ENCODE measurements around the gene SRA1.
"Not testable (repeated sequence)": the region's sequence is repeated elsewhere in the genome, so short reads cannot be mapped to it uniquely, and the experiment has no call there.

The SRA1 gene

GRCh38 chr5:140598836-140599235 lies 41.6 kb upstream of the SRA1 start:
- no peak overlapping the region for H3K4me3 ChIP-seq (ENCODE audit: low read depth, low read length)
- TF ChIP-seq CTCF (IDR thresholded peaks at IDR 0.05; ENCODE audit: insufficient read depth, low read length, missing control alignments), result no peak
- DNase-seq (ENCODE audit: low read depth, low spot score), result no peak
- CTCF ChIA-PET, result no interaction called here
- POLR2A ChIA-PET, result no interaction called here

GRCh38 chr5:140596321-140596741 lies 39.1 kb upstream of the SRA1 start:
- ChIA-PET CTCF (interaction anchor here (1.2 kb wide), 1 partner anchor 20 kb away, joined by 4 read pairs; no protein-coding TSS in a partner anchor), POLR2A (no interaction called here)
- DNase-seq (ENCODE audit: low read depth, low spot score), result no peak
- no peak overlapping the region for H3K4me3 ChIP-seq (ENCODE audit: low read depth, low read length)
- TF ChIP-seq CTCF (IDR thresholded peaks at IDR 0.05; ENCODE audit: insufficient read depth, low read length, missing control alignments), result no peak

GRCh38 chr5:140595538-140596300 lies 38.4 kb upstream of the SRA1 start:
- ChIA-PET CTCF (interaction anchor here (1.7 kb wide), 1 partner anchor 40 kb away, joined by 6 read pairs; no protein-coding TSS in a partner anchor), POLR2A (no interaction called here)
- no peak for DNase-seq (ENCODE audit: low read depth, low spot score)
- no peak for TF ChIP-seq CTCF (IDR thresholded peaks at IDR 0.05; ENCODE audit: insufficient read depth, low read length, missing control alignments)
- no peak overlapping the region for H3K4me3 ChIP-seq (ENCODE audit: low read depth, low read length)

- ChIA-PET CTCF (interaction anchor here (1.7 kb wide), 1 partner anchor 41 kb away, joined by 6 read pairs; no protein-coding TSS in a partner anchor), POLR2A (no interaction called here)
- H3K4me3 ChIP-seq (ENCODE audit: low read depth, low read length), result no peak overlapping the region
- TF ChIP-seq CTCF (IDR thresholded peaks at IDR 0.05; ENCODE audit: insufficient read depth, low read length, missing control alignments), result no peak
- no peak for DNase-seq (ENCODE audit: low read depth, low spot score)
These were observed 36.9 kb upstream of the SRA1 start for GRCh38 chr5:140594169-140594568.

GRCh38 chr5:140593070-140593469 lies 35.8 kb upstream of the SRA1 start:
- POLR2A ChIA-PET; CTCF ChIA-PET; H3K4me3 ChIP-seq (ENCODE audit: low read depth, low read length); DNase-seq (ENCODE audit: low read depth, low spot score): not testable (repeated sequence)

GRCh38 chr5:140591747-140592372 lies 34.6 kb upstream of the SRA1 start:
- CTCF ChIA-PET, result interaction anchor here (1.0 to 1.9 kb wide), 2 partner anchors 15 to 43 kb away, joined by 3 to 6 read pairs; no protein-coding TSS in a partner anchor
- POLR2A ChIA-PET, result no interaction called here
- H3K4me3 ChIP-seq (ENCODE audit: low read depth, low read length), result no peak overlapping the region
- peak; percentile 21 for DNase-seq (ENCODE audit: low read depth, low spot score)
- TF ChIP-seq CTCF (IDR thresholded peaks at IDR 0.05; ENCODE audit: insufficient read depth, low read length, missing control alignments), result no peak

Measured in AG04449 (cell line).